K562 (cell line): ENCODE results near the gene SUCO. TPM values are rescaled to one million over a fixed set of nuclear protein-coding genes. Genes with fewer than 3 reads are reported as not detected.
A peak's percentile ranks its signal among the peaks of the same experiment; 100 is the strongest.

Experiments used
- CBX5 ChIP-seq: IDR thresholded peaks from 2 replicates; pipeline ENCODE4 v1.6.1; 2014; ENCODE audit warnings: low read depth, borderline replicate concordance
- FOXA3 ChIP-seq, 2 experiments: fragments of 450-650 bp in 1 of 2; sonication (generic) in 1 of 2; formaldehyde crosslinking; IDR thresholded peaks in 1 of 2; conservative IDR thresholded peaks in 1 of 2; 2 replicates each; pipeline versions ENCODE4 v1.4.0 to v1.8.0; 2020 to 2022; ENCODE audit warnings: mild to moderate bottlenecking in 2 of 2, missing genetic modification reagents in 1 of 2
- ILK ChIP-seq: fragments of 450-650 bp; IDR thresholded peaks from 2 replicates; pipeline ENCODE4 v1.6.1; 2016; ENCODE audit warnings: missing genetic modification characterization, low read depth, mild to moderate bottlenecking, missing compliant biosample characterization, moderate library complexity, borderline replicate concordance
- MTA2 ChIP-seq: fragments of 450-650 bp; IDR thresholded peaks from 2 replicates; pipeline ENCODE4 v1.6.1; 2016; ENCODE audit warnings: low read depth
- PTTG1 ChIP-seq: fragments of 450-650 bp; IDR thresholded peaks from 2 replicates; pipeline ENCODE4 v1.6.1; 2016; ENCODE audit warnings: low read depth, mild to moderate bottlenecking, missing genetic modification characterization, missing compliant biosample characterization
- STAG1 ChIP-seq: sonication (generic); formaldehyde crosslinking; IDR thresholded peaks from 2 replicates; pipeline ENCODE4 v1.5.0; 2020; ENCODE audit warnings: missing genetic modification reagents, borderline replicate concordance
- STAT5B ChIP-seq: fragments of 250-450 bp; sonication (Bioruptor Pico); IDR thresholded peaks from 2 replicates; pipeline ENCODE4 v1.8.0; 2021; ENCODE audit warnings: mild to moderate bottlenecking, inconsistent platforms
- ZEB2 ChIP-seq: fragments of 450-650 bp; IDR thresholded peaks from 2 replicates; pipeline ENCODE4 v1.6.1; 2016
- ZKSCAN8 ChIP-seq: fragments of 200-800 bp; sonication (Bioruptor generic); IDR thresholded peaks from 2 replicates; pipeline ENCODE4 v1.6.1; 2016; ENCODE audit warnings: missing genetic modification characterization, missing compliant biosample characterization
- ZNF146 ChIP-seq: IDR thresholded peaks from one replicate; pipeline ENCODE4 v1.6.1; 2018; ENCODE audit warnings: missing compliant biosample characterization; ENCODE audit not compliant: unreplicated experiment
- ZNF165 ChIP-seq: fragments of 250-450 bp; sonication (Bioruptor Pico); IDR thresholded peaks from 2 replicates; pipeline ENCODE4 v1.4.0; 2020; ENCODE audit warnings: borderline replicate concordance
- ZNF174 ChIP-seq: fragments of 250-450 bp; sonication (Bioruptor Pico); IDR thresholded peaks from 2 replicates; pipeline ENCODE4 v1.4.0; 2020; ENCODE audit warnings: mild to moderate bottlenecking
- ZNF780A ChIP-seq: fragments of 250-450 bp; sonication (Bioruptor Pico); IDR thresholded peaks from 2 replicates; pipeline ENCODE4 v1.5.0; 2021; ENCODE audit warnings: mild to moderate bottlenecking
- polyA plus RNA-seq, 8 experiments: library from polyadenylated mRNA; depleted of rRNA in 4 of 8; stranded (reverse) in 5 of 8; unstranded in 3 of 8; fragments of >200 nt; fragmentation: Nextera tagmentation in 2 of 8; fragmentation: Illumina TruSeq in 1 of 8; extraction: Ambion mirVana in 2 of 8; extraction: Trizol in 1 of 8; gene quantifications; 2 replicates each; pipeline versions ENCODE4 v1.2.1 to v1.2.3, GENCODE V29; 2011 to 2014; ENCODE audit warnings: inconsistent platforms in 1 of 8, missing spikeins in 1 of 8
- total RNA-seq, 7 experiments: library from RNA; depleted of rRNA in 6 of 7; stranded (reverse); fragments of >200 nt in 6 of 7; fragmentation: Illumina TruSeq in 2 of 7; extraction: Trizol in 2 of 7; gene quantifications; 2 replicates each; pipeline versions ENCODE4 v1.2.1 to v1.2.3, GENCODE V29; 2011 to 2021; ENCODE audit warnings: low replicate concordance in 1 of 7
- TF ChIP-seq, protein P1 (sequence below): fragments of 250-450 bp; sonication (Bioruptor Pico); IDR thresholded peaks from 2 replicates; pipeline ENCODE4 v1.5.0; 2022; ENCODE audit warnings: mild to moderate bottlenecking
- TF ChIP-seq, protein P2 (sequence below): fragments of 450-650 bp; IDR thresholded peaks from 2 replicates; pipeline ENCODE4 v1.7.0; 2016; ENCODE audit warnings: borderline replicate concordance
- TF ChIP-seq, protein P3 (sequence below): fragments of 250-450 bp; sonication (Bioruptor Pico); IDR thresholded peaks from 2 replicates; pipeline ENCODE4 v1.9.0; 2021; ENCODE audit warnings: mild to moderate bottlenecking, inconsistent platforms
- TF ChIP-seq, protein P4 (sequence below): sonication (generic); formaldehyde crosslinking; IDR thresholded peaks from 2 replicates; pipeline ENCODE4 v1.5.0; 2020; ENCODE audit warnings: missing genetic modification reagents
- TF ChIP-seq, protein P5 (sequence below): fragments of 450-650 bp; formaldehyde crosslinking; IDR thresholded peaks from 2 replicates; pipeline ENCODE4 v1.4.0; 2020; ENCODE audit warnings: mild to moderate bottlenecking

The SUCO gene
- total and polyA plus RNA-seq, 9 of the 15 experiments (the other 6 are each of a cell fraction or from before 2014, with no cell fraction given): 2.5 to 20.6 (median 14.3) TPM

DNA sequence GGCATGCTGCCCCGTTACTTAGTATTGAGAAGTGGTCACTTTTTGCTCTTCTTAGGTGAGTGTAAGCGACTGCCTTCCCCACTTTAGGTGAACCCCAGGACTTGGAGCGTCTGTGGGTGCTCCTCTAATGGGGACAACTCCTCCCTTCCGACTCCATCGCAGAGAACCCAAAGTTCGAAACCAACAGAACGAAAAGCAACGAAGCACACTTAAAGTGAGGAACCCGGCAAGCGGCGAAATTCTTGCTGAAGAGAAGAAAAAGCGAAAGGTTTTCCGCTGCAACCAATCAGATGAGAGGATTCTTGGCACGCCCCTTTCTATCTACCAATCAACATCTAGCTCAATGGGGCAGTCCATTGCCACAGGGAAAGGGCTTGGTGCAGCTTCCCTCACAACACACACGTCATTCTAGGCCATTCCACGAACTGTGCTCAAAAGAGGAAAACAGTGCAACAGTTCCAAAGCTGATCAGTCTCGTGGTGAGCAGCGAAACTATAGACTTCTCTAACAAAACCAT lies 709 bp upstream of the SUCO start (continued):
- TF ChIP-seq, protein P1, sequence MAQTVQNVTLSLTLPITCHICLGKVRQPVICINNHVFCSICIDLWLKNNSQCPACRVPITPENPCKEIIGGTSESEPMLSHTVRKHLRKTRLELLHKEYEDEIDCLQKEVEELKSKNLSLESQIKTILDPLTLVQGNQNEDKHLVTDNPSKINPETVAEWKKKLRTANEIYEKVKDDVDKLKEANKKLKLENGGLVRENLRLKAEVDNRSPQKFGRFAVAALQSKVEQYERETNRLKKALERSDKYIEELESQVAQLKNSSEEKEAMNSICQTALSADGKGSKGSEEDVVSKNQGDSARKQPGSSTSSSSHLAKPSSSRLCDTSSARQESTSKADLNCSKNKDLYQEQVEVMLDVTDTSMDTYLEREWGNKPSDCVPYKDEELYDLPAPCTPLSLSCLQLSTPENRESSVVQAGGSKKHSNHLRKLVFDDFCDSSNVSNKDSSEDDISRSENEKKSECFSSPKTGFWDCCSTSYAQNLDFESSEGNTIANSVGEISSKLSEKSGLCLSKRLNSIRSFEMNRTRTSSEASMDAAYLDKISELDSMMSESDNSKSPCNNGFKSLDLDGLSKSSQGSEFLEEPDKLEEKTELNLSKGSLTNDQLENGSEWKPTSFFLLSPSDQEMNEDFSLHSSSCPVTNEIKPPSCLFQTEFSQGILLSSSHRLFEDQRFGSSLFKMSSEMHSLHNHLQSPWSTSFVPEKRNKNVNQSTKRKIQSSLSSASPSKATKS (CRISPR knock-in tag): peak; percentile 69; the same call in 1 of the 2 replicates
- TF ChIP-seq, protein P2, sequence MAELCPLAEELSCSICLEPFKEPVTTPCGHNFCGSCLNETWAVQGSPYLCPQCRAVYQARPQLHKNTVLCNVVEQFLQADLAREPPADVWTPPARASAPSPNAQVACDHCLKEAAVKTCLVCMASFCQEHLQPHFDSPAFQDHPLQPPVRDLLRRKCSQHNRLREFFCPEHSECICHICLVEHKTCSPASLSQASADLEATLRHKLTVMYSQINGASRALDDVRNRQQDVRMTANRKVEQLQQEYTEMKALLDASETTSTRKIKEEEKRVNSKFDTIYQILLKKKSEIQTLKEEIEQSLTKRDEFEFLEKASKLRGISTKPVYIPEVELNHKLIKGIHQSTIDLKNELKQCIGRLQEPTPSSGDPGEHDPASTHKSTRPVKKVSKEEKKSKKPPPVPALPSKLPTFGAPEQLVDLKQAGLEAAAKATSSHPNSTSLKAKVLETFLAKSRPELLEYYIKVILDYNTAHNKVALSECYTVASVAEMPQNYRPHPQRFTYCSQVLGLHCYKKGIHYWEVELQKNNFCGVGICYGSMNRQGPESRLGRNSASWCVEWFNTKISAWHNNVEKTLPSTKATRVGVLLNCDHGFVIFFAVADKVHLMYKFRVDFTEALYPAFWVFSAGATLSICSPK: no peak
- no peak for TF ChIP-seq MTA2
- no peak for TF ChIP-seq ILK (tag)
- TF ChIP-seq, protein P3, sequence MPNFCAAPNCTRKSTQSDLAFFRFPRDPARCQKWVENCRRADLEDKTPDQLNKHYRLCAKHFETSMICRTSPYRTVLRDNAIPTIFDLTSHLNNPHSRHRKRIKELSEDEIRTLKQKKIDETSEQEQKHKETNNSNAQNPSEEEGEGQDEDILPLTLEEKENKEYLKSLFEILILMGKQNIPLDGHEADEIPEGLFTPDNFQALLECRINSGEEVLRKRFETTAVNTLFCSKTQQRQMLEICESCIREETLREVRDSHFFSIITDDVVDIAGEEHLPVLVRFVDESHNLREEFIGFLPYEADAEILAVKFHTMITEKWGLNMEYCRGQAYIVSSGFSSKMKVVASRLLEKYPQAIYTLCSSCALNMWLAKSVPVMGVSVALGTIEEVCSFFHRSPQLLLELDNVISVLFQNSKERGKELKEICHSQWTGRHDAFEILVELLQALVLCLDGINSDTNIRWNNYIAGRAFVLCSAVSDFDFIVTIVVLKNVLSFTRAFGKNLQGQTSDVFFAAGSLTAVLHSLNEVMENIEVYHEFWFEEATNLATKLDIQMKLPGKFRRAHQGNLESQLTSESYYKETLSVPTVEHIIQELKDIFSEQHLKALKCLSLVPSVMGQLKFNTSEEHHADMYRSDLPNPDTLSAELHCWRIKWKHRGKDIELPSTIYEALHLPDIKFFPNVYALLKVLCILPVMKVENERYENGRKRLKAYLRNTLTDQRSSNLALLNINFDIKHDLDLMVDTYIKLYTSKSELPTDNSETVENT (CRISPR knock-in tag): no peak
- no peak for TF ChIP-seq FOXA3 (CRISPR knock-in tag; conservative IDR thresholded peaks at IDR 0.05 in 1 of 2, IDR thresholded peaks at IDR 0.05 in 1 of 2)
- no peak for TF ChIP-seq ZNF174 (CRISPR knock-in tag)
- no peak for TF ChIP-seq ZNF165
- TF ChIP-seq, protein P4, sequence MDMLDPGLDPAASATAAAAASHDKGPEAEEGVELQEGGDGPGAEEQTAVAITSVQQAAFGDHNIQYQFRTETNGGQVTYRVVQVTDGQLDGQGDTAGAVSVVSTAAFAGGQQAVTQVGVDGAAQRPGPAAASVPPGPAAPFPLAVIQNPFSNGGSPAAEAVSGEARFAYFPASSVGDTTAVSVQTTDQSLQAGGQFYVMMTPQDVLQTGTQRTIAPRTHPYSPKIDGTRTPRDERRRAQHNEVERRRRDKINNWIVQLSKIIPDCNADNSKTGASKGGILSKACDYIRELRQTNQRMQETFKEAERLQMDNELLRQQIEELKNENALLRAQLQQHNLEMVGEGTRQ (CRISPR knock-in tag): no peak
- TF ChIP-seq PTTG1 (tag): no peak
- TF ChIP-seq ZNF146 (CRISPR knock-in tag): no peak
- TF ChIP-seq, protein P5, sequence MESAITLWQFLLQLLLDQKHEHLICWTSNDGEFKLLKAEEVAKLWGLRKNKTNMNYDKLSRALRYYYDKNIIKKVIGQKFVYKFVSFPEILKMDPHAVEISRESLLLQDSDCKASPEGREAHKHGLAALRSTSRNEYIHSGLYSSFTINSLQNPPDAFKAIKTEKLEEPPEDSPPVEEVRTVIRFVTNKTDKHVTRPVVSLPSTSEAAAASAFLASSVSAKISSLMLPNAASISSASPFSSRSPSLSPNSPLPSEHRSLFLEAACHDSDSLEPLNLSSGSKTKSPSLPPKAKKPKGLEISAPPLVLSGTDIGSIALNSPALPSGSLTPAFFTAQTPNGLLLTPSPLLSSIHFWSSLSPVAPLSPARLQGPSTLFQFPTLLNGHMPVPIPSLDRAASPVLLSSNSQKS (CRISPR knock-in tag): no peak
- TF ChIP-seq ZNF780A (CRISPR knock-in tag): no peak
- no peak for TF ChIP-seq STAG1 (CRISPR knock-in tag)
- no peak for TF ChIP-seq ZKSCAN8 (CRISPR knock-in tag)
- TF ChIP-seq ZEB2: 0 out of 2 replicates have a peak, but pooled peaks have one; percentile 25
- TF ChIP-seq CBX5: no peak
- TF ChIP-seq STAT5B (CRISPR knock-in tag): peak; percentile 30; the same call in 1 of the 2 replicates
